NB4 (cell line): ENCODE results near the gene KIAA1671.

Experiments used
- MYC ChIP-seq: IDR thresholded peaks from 2 replicates; pipeline ENCODE4 v1.6.1; 2011; ENCODE audit warnings: low read depth, low read length
- POLR2A ChIP-seq: IDR thresholded peaks from 2 replicates; pipeline ENCODE4 v1.6.1; 2011; ENCODE audit warnings: mild to moderate bottlenecking; ENCODE audit not compliant: insufficient read length; ENCODE audit errors: extremely low read depth
- TF ChIP-seq, protein P1 (sequence below): IDR thresholded peaks from one replicate; pipeline ENCODE4 v1.5.1; 2012; ENCODE audit warnings: low read depth, low read length
- TF ChIP-seq, protein P2 (sequence below): IDR thresholded peaks from 2 replicates; pipeline ENCODE4 v1.6.1; 2011; ENCODE audit warnings: low read depth, low read length

DNA sequence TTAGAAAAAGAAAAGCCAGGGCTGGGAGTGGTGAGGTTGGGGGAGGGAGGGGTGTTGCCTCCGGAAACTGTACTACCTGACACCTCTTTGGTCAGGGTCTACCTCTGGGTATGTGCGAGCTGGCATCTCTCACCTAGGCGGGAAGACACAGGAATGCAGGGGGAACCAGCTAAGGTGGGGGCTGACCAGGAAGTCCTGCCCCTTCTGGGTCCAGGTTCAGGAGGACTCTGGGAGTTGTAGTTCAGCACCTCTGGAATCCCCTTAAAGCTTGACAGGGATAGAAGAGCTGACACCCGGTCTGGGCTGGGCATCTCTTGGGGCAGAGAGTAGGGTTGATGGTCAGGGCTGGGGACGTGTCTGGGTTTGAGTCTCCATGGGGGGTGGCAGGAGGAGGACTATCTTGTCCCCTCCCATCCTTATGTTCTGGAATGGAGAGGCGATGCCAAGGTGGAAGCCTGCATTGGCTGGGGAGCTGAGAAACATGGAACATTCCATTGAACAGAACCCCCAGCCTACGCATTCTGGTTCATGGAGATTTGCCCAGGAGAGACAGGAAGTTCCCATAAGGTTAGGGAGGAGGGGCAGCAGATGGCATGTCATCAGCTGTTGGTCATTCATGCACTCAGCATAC, 2.1 kb upstream of the KIAA1671 start:
- TF ChIP-seq, protein P1, sequence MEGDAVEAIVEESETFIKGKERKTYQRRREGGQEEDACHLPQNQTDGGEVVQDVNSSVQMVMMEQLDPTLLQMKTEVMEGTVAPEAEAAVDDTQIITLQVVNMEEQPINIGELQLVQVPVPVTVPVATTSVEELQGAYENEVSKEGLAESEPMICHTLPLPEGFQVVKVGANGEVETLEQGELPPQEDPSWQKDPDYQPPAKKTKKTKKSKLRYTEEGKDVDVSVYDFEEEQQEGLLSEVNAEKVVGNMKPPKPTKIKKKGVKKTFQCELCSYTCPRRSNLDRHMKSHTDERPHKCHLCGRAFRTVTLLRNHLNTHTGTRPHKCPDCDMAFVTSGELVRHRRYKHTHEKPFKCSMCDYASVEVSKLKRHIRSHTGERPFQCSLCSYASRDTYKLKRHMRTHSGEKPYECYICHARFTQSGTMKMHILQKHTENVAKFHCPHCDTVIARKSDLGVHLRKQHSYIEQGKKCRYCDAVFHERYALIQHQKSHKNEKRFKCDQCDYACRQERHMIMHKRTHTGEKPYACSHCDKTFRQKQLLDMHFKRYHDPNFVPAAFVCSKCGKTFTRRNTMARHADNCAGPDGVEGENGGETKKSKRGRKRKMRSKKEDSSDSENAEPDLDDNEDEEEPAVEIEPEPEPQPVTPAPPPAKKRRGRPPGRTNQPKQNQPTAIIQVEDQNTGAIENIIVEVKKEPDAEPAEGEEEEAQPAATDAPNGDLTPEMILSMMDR = no peak
- TF ChIP-seq POLR2A (no peak), MYC (no peak)
- TF ChIP-seq, protein P2, sequence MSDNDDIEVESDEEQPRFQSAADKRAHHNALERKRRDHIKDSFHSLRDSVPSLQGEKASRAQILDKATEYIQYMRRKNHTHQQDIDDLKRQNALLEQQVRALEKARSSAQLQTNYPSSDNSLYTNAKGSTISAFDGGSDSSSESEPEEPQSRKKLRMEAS = no peak
